ENCODE data around the gene PMP22.
"Not testable (repeated sequence)": the region's sequence is repeated elsewhere in the genome, so short reads cannot be mapped to it uniquely, and the experiment has no call there.

The PMP22 gene

GRCh38 chr17:15210247-15210646 is 54.9 kb downstream of the PMP22 start:
- DNase-seq (ENCODE audit: low spot score) = no peak

- DNase-seq (ENCODE audit: low spot score) = not testable (repeated sequence)
Measured at GRCh38 chr17:15203062-15203461, 62.1 kb downstream of the PMP22 start.

GRCh38 chr17:15200574-15200973 is 64.6 kb downstream of the PMP22 start:
- not testable (repeated sequence) for DNase-seq (ENCODE audit: low spot score)

- DNase-seq (ENCODE audit: low spot score) = no peak
Measured at GRCh38 chr17:15197229-15197628, 67.9 kb downstream of the PMP22 start.

GRCh38 chr17:15194859-15195277 is 70.3 kb downstream of the PMP22 start:
- no peak for DNase-seq (ENCODE audit: low spot score)

- no peak for DNase-seq (ENCODE audit: low spot score)
Measured at GRCh38 chr17:15185625-15185991, 79.5 kb downstream of the PMP22 start.

- no peak for DNase-seq (ENCODE audit: low spot score)
Measured at GRCh38 chr17:15184872-15185624, 80.1 kb downstream of the PMP22 start.

- no peak for DNase-seq (ENCODE audit: low spot score)
Measured at GRCh38 chr17:15181816-15182215, 83.3 kb downstream of the PMP22 start.

- no peak for DNase-seq (ENCODE audit: low spot score)
Measured at GRCh38 chr17:15181333-15181732, 83.8 kb downstream of the PMP22 start.

- DNase-seq (ENCODE audit: low spot score) = no peak
Measured at GRCh38 chr17:15180121-15180561, 85.0 kb downstream of the PMP22 start.

Data from CD4-positive, alpha-beta T cell treated with Interleukin-2 at 100 ng/mL for 4 hours (primary cell).